HepG2 (cell line): ENCODE measurements around the gene FAM89B. TPM values are rescaled to one million over a fixed set of nuclear protein-coding genes. Genes with fewer than 3 reads are reported as not detected.

Source experiments
- ATAC-seq: fragments of 200-7000 bp; cut with Tn5 transposase; 3 replicates; pipeline ENCODE4 v1.9.1; 2020; ENCODE audit warnings: mild to moderate bottlenecking, moderate library complexity
- BruUV-seq: library from RNA; stranded (reverse); fragments of 400-500 nt; replicated peaks from 2 replicates; lab custom pipeline; 2021; lab: Mats Ljungman, UMichigan
- CTCF ChIA-PET: fragments of 300-600 bp; formaldehyde crosslinking; extraction: SDS; loops from one replicate; lab custom pipeline; 2021; ENCODE audit warnings: low total read pairs, inconsistent platforms, low intra/inter-chr PET ratio; lab: Yijun Ruan, JAX
- POLR2A ChIA-PET: fragments of 350-600 bp; sonication (Branson Sonifier 250); formaldehyde crosslinking; loops from one replicate; lab custom pipeline; 2020; ENCODE audit warnings: antibody characterized with exemption, inconsistent platforms; lab: Yijun Ruan, JAX
- DNase-seq: peaks from one replicate; pipeline ENCODE4 v3.0.0-alpha.2; 2015; ENCODE audit warnings: low spot score
- FAIRE-seq: peaks from 3 replicates; lab custom pipeline; 2011; peaks lifted over from hg19 to GRCh38; lab: Jason Lieb, UNC
- H2AFZ ChIP-seq: one replicate; pipeline ENCODE4 v1.6.1; 2011; ENCODE audit warnings: low read length, inconsistent platforms
- H3K27ac ChIP-seq: fragments of 300-600 bp; 3 replicates; pipeline ENCODE4 v1.8.0; 2011; ENCODE audit warnings: mixed run types, mild to moderate bottlenecking, mixed read lengths, low read length, inconsistent platforms; ENCODE audit not compliant: insufficient read depth; ENCODE audit errors: extremely low read length
- H3K27me3 ChIP-seq, 2 experiments: fragments of 200-600 bp in 1 of 2; 2 replicates in 1 of 2; 3 replicates in 1 of 2; pipeline versions ENCODE4 v1.6.0 to v1.8.0; 2011; ENCODE audit warnings: low read length in 2 of 2, mild to moderate bottlenecking in 2 of 2, moderate library complexity in 2 of 2, inconsistent platforms in 1 of 2; ENCODE audit not compliant: insufficient read depth in 2 of 2, control insufficient read depth in 1 of 2
- H3K36me3 ChIP-seq, 2 experiments: fragments of 200-600 bp in 1 of 2; replicated peaks in 1 of 2; 2 replicates in 1 of 2; 3 replicates in 1 of 2; pipeline versions ENCODE4 v1.5.1 to v1.8.0; 2011; ENCODE audit warnings: low read length in 2 of 2, inconsistent platforms in 1 of 2; ENCODE audit not compliant: insufficient read depth in 2 of 2, control insufficient read depth in 1 of 2
- H3K4me1 ChIP-seq: 2 replicates; pipeline ENCODE4 v1.5.1; 2012; ENCODE audit warnings: low read length, inconsistent platforms; ENCODE audit not compliant: insufficient read depth
- H3K4me2 ChIP-seq: 2 replicates; pipeline ENCODE4 v1.6.0; 2011; ENCODE audit warnings: low read depth, low read length, inconsistent platforms
- H3K4me3 ChIP-seq, 3 experiments: fragments of 200-600 bp in 1 of 3; sonication (generic), shearing (Covaris generic) in 1 of 3; replicated peaks in 1 of 3; 2 replicates each; pipeline ENCODE4 v1.5.1; 2011 to 2016; ENCODE audit warnings: low read length in 3 of 3, inconsistent platforms in 2 of 3, low read depth in 2 of 3, mild to moderate bottlenecking in 2 of 3, control low read depth in 1 of 3, mixed read lengths in 1 of 3; ENCODE audit not compliant: insufficient read depth in 1 of 3
- H3K79me2 ChIP-seq: one replicate; pipeline ENCODE4 v1.6.1; 2011; ENCODE audit warnings: low read length, inconsistent platforms; ENCODE audit not compliant: insufficient read depth
- H3K9ac ChIP-seq: 2 replicates; pipeline ENCODE4 v1.6.0; 2011; ENCODE audit warnings: mild to moderate bottlenecking, low read depth, low read length, inconsistent platforms; ENCODE audit not compliant: insufficient read depth
- H3K9me3 ChIP-seq: 2 replicates; pipeline ENCODE4 v1.5.1; 2012; ENCODE audit warnings: mild to moderate bottlenecking, low read length
- H4K20me1 ChIP-seq: 2 replicates; pipeline ENCODE4 v1.6.0; 2011; ENCODE audit warnings: inconsistent platforms, mild to moderate bottlenecking, low read length, moderate library complexity; ENCODE audit not compliant: insufficient read depth
- CHD4 ChIP-seq: fragments of 200-600 bp; sonication (generic); IDR thresholded peaks from 2 replicates; pipeline ENCODE4 v1.7.0; 2017; ENCODE audit warnings: mild to moderate bottlenecking, low read length, borderline replicate concordance
- E2F1 ChIP-seq: sonication (generic); formaldehyde crosslinking; IDR thresholded peaks from 2 replicates; pipeline ENCODE4 v1.5.0; 2020; ENCODE audit warnings: missing genetic modification reagents
- FLYWCH1 ChIP-seq: sonication (generic); formaldehyde crosslinking; IDR thresholded peaks from 2 replicates; pipeline ENCODE4 v1.8.1; 2023; ENCODE audit warnings: mild to moderate bottlenecking, missing genetic modification reagents
- HNF1A ChIP-seq, 2 experiments: sonication (generic) in 1 of 2; formaldehyde crosslinking in 1 of 2; IDR thresholded peaks; 2 replicates each; pipeline versions ENCODE4 v1.4.0 to v1.6.1; 2016 to 2020; ENCODE audit warnings: borderline replicate concordance in 1 of 2, low read depth in 1 of 2, mild to moderate bottlenecking in 1 of 2, missing genetic modification reagents in 1 of 2
- HNF4A ChIP-seq: sonication (generic); formaldehyde crosslinking; IDR thresholded peaks from 2 replicates; pipeline ENCODE4 v1.4.0; 2020; ENCODE audit warnings: missing genetic modification reagents
- HOXD1 ChIP-seq: sonication (generic); formaldehyde crosslinking; IDR thresholded peaks from 2 replicates; pipeline ENCODE4 v1.5.0; 2020; ENCODE audit warnings: missing genetic modification reagents
- SMARCE1 ChIP-seq: fragments of 450-650 bp; IDR thresholded peaks from 2 replicates; pipeline ENCODE4 v1.6.1; 2017; ENCODE audit warnings: borderline replicate concordance
- STAT5B ChIP-seq: sonication (generic); formaldehyde crosslinking; IDR thresholded peaks from 2 replicates; pipeline ENCODE4 v1.4.0; 2020; ENCODE audit warnings: missing genetic modification reagents
- TEAD2 ChIP-seq: sonication (generic); formaldehyde crosslinking; IDR thresholded peaks from 2 replicates; pipeline ENCODE4 v1.9.0; 2021; ENCODE audit warnings: missing genetic modification reagents
- THAP7 ChIP-seq: sonication (generic); formaldehyde crosslinking; IDR thresholded peaks from 2 replicates; pipeline ENCODE4 v1.8.1; 2023; ENCODE audit warnings: mild to moderate bottlenecking, missing genetic modification reagents
- ZBTB34 ChIP-seq: sonication (generic); formaldehyde crosslinking; IDR thresholded peaks from 2 replicates; pipeline ENCODE4 v1.8.0; 2022; ENCODE audit warnings: mild to moderate bottlenecking, missing genetic modification reagents
- ZFAT ChIP-seq: sonication (generic); formaldehyde crosslinking; conservative IDR thresholded peaks from 2 replicates; pipeline ENCODE4 v1.8.1; 2023; ENCODE audit warnings: missing genetic modification reagents, inconsistent platforms
- ZNF567 ChIP-seq: sonication (generic); formaldehyde crosslinking; IDR thresholded peaks from 2 replicates; pipeline ENCODE4 v1.8.1; 2023; ENCODE audit warnings: mild to moderate bottlenecking, missing genetic modification reagents, borderline replicate concordance
- ZNF784 ChIP-seq: sonication (generic); formaldehyde crosslinking; IDR thresholded peaks from 2 replicates; pipeline ENCODE4 v1.5.1; 2020; ENCODE audit warnings: missing genetic modification reagents, mild to moderate bottlenecking, borderline replicate concordance
- WGBS: methylation state at CpG from one replicate; pipeline ENCODE4 v1.1.6; 2017; ENCODE audit warnings: low lambda C conversion rate; 5-methylcytosine and 5-hydroxymethylcytosine counted together
- in situ Hi-C: cut with HindIII; loops from 2 replicates; pipeline ENCODE4 v1.10.0; 2017; ENCODE audit warnings: low pct_unique_long_range_greater_than_20kb; ENCODE audit not compliant: extremely low pct_ligation_motif_present
- intact Hi-C: fragments of 100-400 bp; cut with micrococcal nuclease; formaldehyde crosslinking; loops from one replicate; pipeline ENCODE4 v1.10.0; 2022; ENCODE audit not compliant: unreplicated experiment
- polyA plus RNA-seq, 8 experiments: library from polyadenylated mRNA; depleted of rRNA in 3 of 8; stranded (reverse) in 7 of 8; unstranded in 1 of 8; fragments of >200 nt; fragmentation: Illumina TruSeq in 4 of 8; extraction: Trizol in 4 of 8; gene quantifications; 2 replicates each; pipeline versions ENCODE4 v1.2.1 to v1.2.3, GENCODE V29; 2011 to 2016; ENCODE audit warnings: low read depth in 4 of 8, missing spikeins in 1 of 8, mixed read lengths in 1 of 8; ENCODE audit not compliant: insufficient read depth in 1 of 8
- total RNA-seq, 5 experiments: library from RNA; depleted of rRNA; stranded (reverse); fragments of >200 nt; fragmentation: Illumina TruSeq; extraction: Trizol; gene quantifications; 2 replicates each; pipeline ENCODE4 v1.2.3, GENCODE V29; 2016; ENCODE audit warnings: low read depth in 1 of 5

FAM89B gene
- total and polyA plus RNA-seq, 2 of the 13 experiments (the other 11 are each of a cell fraction or from before 2014, with no cell fraction given): 5.7 to 8.0 TPM

GRCh38 chr11:65613091-65613928 lies 41.0 kb downstream of the FAM89B start:
- Histone ChIP-seq H3K4me1 (peaks cover 51% of the 10 kb centered on the region), H4K20me1 (peaks cover 23% of the 10 kb centered on the region; the same call in 1 of the 2 replicates), H3K79me2 (peaks cover 66% of the 10 kb centered on the region), H3K4me2 (peak overlapping the region; percentile 96), H3K27ac (peak overlapping the region; percentile 90), H3K36me3 (peaks cover 10 to 38% of the 10 kb centered on the region in 2 experiments; a peak in 4 of 5 replicates), H3K27me3 (no peaks in the 10 kb centered on the region; a peak in 1 of 5 replicates), H2AFZ (no peak overlapping the region), H3K9me3 (no peaks in the 10 kb centered on the region), H3K4me3 (peak overlapping the region; percentile 84 to 97 (median 94)), H3K9ac (peak overlapping the region; percentile 95)
- WGBS: 0% methylated on average over 5 of the region's 43 CpGs
- no TSS peak for BruUV-seq
- intact Hi-C loops (no loop called here), in situ Hi-C loops (loop anchor here (5.0 kb wide), 1 partner anchor 36 kb away; the partner anchor contains the start of gene EHBP1L1)
- no peak for FAIRE-seq
- no peak; the same call in 2 of the 3 replicates for ATAC-seq
- POLR2A ChIA-PET: interaction anchor here (0.6 to 4.3 kb wide), 11 partner anchors 11 to 194 kb away, joined by 3 to 48 read pairs (median 4); partner anchors contain the start of genes KAT5, SIPA1 and ZNRD2
- DNase-seq: no peak
- CTCF ChIA-PET: no interaction called here
- TF ChIP-seq CHD4: no peak
- TF ChIP-seq ZNF567 (CRISPR knock-in tag): no peak
- TF ChIP-seq FLYWCH1 (CRISPR knock-in tag): no peak
- TF ChIP-seq ZBTB34 (CRISPR knock-in tag): no peak
- TF ChIP-seq THAP7 (CRISPR knock-in tag): no peak
- TF ChIP-seq E2F1 (CRISPR knock-in tag): no peak
- TF ChIP-seq SMARCE1: no peak
- 0 out of 2 replicates have a peak, but pooled peaks have one; percentile 1 for TF ChIP-seq HNF4A (CRISPR knock-in tag)
- no peak for TF ChIP-seq ZFAT (CRISPR knock-in tag)
- TF ChIP-seq ZNF784 (CRISPR knock-in tag): no peak
- TF ChIP-seq TEAD2: no peak
- TF ChIP-seq HNF1A (IDR thresholded peaks at IDR 0.05; ENCODE audit: low read depth): no peak
- no peak for TF ChIP-seq HNF1A (CRISPR knock-in tag; IDR thresholded peaks at IDR 0.05; ENCODE audit: borderline replicate concordance)
- TF ChIP-seq HOXD1 (CRISPR knock-in tag): no peak
- TF ChIP-seq STAT5B: no peak
